Panc1 (cell line): ENCODE measurements around the gene ZNF91. TPM values are rescaled to one million over a fixed set of nuclear protein-coding genes. Genes with fewer than 3 reads are reported as not detected.

Experiments used
- ATAC-seq: fragments of 200-7000 bp; cut with Tn5 transposase; 2 replicates; pipeline ENCODE4 v1.9.1; 2020; ENCODE audit warnings: mild to moderate bottlenecking, moderate library complexity
- BruUV-seq: library from RNA; stranded (reverse); fragments of 400-500 nt; replicated peaks from 2 replicates; lab custom pipeline; 2021; lab: Mats Ljungman, UMichigan
- CTCF ChIA-PET: fragments of 300-600 bp; sonication (Branson Sonifier 250); formaldehyde crosslinking; loops from one replicate; lab custom pipeline; 2022; ENCODE audit warnings: antibody characterized with exemption; lab: Charles Lee
- POLR2A ChIA-PET: fragments of 300-600 bp; sonication (Branson Sonifier 250); formaldehyde crosslinking; loops from one replicate; lab custom pipeline; 2022; ENCODE audit warnings: antibody characterized with exemption; lab: Charles Lee
- DNase-seq: peaks from one replicate; pipeline ENCODE4 v3.0.0-alpha.2; 2010; ENCODE audit warnings: low read depth, low spot score
- H3K27ac ChIP-seq: 2 replicates; pipeline ENCODE4 v1.5.1; 2011; ENCODE audit warnings: mild to moderate bottlenecking, low read length, inconsistent platforms
- H3K27me3 ChIP-seq: fragments of 200-500 bp; sonication (Bioruptor generic); 2 replicates; pipeline ENCODE4 v1.6.0; 2014; ENCODE audit warnings: low read length, inconsistent platforms; ENCODE audit not compliant: control insufficient read depth, insufficient read depth
- H3K36me3 ChIP-seq: fragments of 200-500 bp; sonication (Bioruptor generic); 2 replicates; pipeline ENCODE4 v1.5.1; 2014; ENCODE audit warnings: inconsistent platforms, mild to moderate bottlenecking, low read length, moderate library complexity; ENCODE audit not compliant: control insufficient read depth, insufficient read depth
- H3K4me1 ChIP-seq: 2 replicates; pipeline ENCODE4 v1.5.1; 2011; ENCODE audit warnings: inconsistent platforms, mild to moderate bottlenecking, low read length, moderate library complexity; ENCODE audit not compliant: control insufficient read depth, insufficient read depth
- H3K4me3 ChIP-seq, 2 experiments: 2 replicates each; pipeline ENCODE4 v1.5.1; 2011 to 2012; ENCODE audit warnings: low read depth in 2 of 2, low read length in 2 of 2, mild to moderate bottlenecking in 2 of 2, inconsistent platforms in 1 of 2, moderate library complexity in 1 of 2
- H3K9me3 ChIP-seq: fragments of 200-500 bp; sonication (Bioruptor generic); 2 replicates; pipeline ENCODE4 v1.5.1; 2014; ENCODE audit warnings: low read depth, mild to moderate bottlenecking, inconsistent platforms, low read length, moderate library complexity; ENCODE audit not compliant: control insufficient read depth, insufficient read depth
- CTCF ChIP-seq: fragments of 450-650 bp; IDR thresholded peaks from 2 replicates; pipeline ENCODE4 v1.5.1; 2017; ENCODE audit warnings: mild to moderate bottlenecking
- POLR2AphosphoS5 ChIP-seq: IDR thresholded peaks from 2 replicates; pipeline ENCODE4 v1.6.1; 2012; ENCODE audit warnings: mild to moderate bottlenecking, low read depth, low read length, moderate library complexity
- REST ChIP-seq, 2 experiments: IDR thresholded peaks; 2 replicates each; pipeline ENCODE4 v1.6.1; 2011 to 2012; ENCODE audit warnings: low read depth in 2 of 2, control low read depth in 1 of 2, low read length in 1 of 2, mild to moderate bottlenecking in 1 of 2, moderate library complexity in 1 of 2; ENCODE audit not compliant: insufficient read depth in 1 of 2
- SIN3A ChIP-seq: IDR thresholded peaks from 2 replicates; pipeline ENCODE4 v1.6.1; 2012; ENCODE audit warnings: low read depth, mild to moderate bottlenecking, low read length, moderate library complexity, borderline replicate concordance; ENCODE audit not compliant: insufficient read depth
- TCF7L2 ChIP-seq: IDR thresholded peaks from 2 replicates; pipeline ENCODE4 v1.6.1; 2011; ENCODE audit warnings: mild to moderate bottlenecking, low read depth, low read length, inconsistent platforms
- in situ Hi-C: cut with HindIII; loops from 2 replicates; pipeline ENCODE4 v1.10.0; 2016; ENCODE audit warnings: low sequenced_read_pairs, low pct_unique_long_range_greater_than_20kb
- intact Hi-C: fragments of 100-400 bp; cut with micrococcal nuclease; formaldehyde crosslinking; loops from one replicate; pipeline ENCODE4 v1.10.0; 2022; ENCODE audit not compliant: unreplicated experiment
- total RNA-seq: library from RNA; stranded (reverse); gene quantifications from one replicate; pipeline ENCODE4 v1.2.1, GENCODE V29; 2021; ENCODE audit not compliant: unreplicated experiment

The ZNF91 gene
- total RNA-seq, 1 experiment from 2014 or later = 20.6 TPM

GRCh38 chr19:23402388-23402787 is 7.1 kb upstream of the ZNF91 start:
- intact Hi-C loops (no loop called here), in situ Hi-C loops (no loop called here)
- ATAC-seq (no peak), DNase-seq (no peak)
- no peak overlapping the region for H3K4me3 ChIP-seq
- H3K27ac ChIP-seq = no peak overlapping the region
- no peaks in the 10 kb centered on the region for H3K4me1 ChIP-seq
- no peaks in the 10 kb centered on the region for H3K36me3 ChIP-seq
- ChIA-PET CTCF (no interaction called here), POLR2A (no interaction called here)
- BruUV-seq = no TSS peak
- H3K9me3 ChIP-seq = no peaks in the 10 kb centered on the region
- TF ChIP-seq TCF7L2 (no peak), SIN3A (no peak), REST (IDR thresholded peaks at IDR 0.05; ENCODE audit: insufficient read depth in 1 of 2, low read depth in 2 of 2, low read length in 1 of 2) (no peak), POLR2AphosphoS5 (no peak), CTCF (no peak)
- H3K27me3 ChIP-seq = no peaks in the 10 kb centered on the region

GRCh38 chr19:23401086-23401610 is 5.9 kb upstream of the ZNF91 start:
- H3K27ac ChIP-seq = no peak overlapping the region
- H3K36me3 ChIP-seq = no peaks in the 10 kb centered on the region
- no peaks in the 10 kb centered on the region for H3K9me3 ChIP-seq
- ATAC-seq = no peak
- TF ChIP-seq TCF7L2 (no peak), CTCF (no peak), SIN3A (no peak), POLR2AphosphoS5 (no peak), REST (IDR thresholded peaks at IDR 0.05; ENCODE audit: insufficient read depth in 1 of 2, low read depth in 2 of 2, low read length in 1 of 2) (no peak)
- intact Hi-C loops = no loop called here
- DNase-seq = no peak
- H3K4me1 ChIP-seq = no peaks in the 10 kb centered on the region
- ChIA-PET CTCF (no interaction called here), POLR2A (no interaction called here)
- no peak overlapping the region for H3K4me3 ChIP-seq
- in situ Hi-C loops = no loop called here
- no TSS peak for BruUV-seq
- H3K27me3 ChIP-seq = no peaks in the 10 kb centered on the region
